Measurements from ENCODE around the gene RMI1.
A peak's percentile ranks its signal among the peaks of the same experiment; 100 is the strongest.
"Not testable (repeated sequence)": the region's sequence is repeated elsewhere in the genome, so short reads cannot be mapped to it uniquely, and the experiment has no call there.

Gene RMI1

DNA sequence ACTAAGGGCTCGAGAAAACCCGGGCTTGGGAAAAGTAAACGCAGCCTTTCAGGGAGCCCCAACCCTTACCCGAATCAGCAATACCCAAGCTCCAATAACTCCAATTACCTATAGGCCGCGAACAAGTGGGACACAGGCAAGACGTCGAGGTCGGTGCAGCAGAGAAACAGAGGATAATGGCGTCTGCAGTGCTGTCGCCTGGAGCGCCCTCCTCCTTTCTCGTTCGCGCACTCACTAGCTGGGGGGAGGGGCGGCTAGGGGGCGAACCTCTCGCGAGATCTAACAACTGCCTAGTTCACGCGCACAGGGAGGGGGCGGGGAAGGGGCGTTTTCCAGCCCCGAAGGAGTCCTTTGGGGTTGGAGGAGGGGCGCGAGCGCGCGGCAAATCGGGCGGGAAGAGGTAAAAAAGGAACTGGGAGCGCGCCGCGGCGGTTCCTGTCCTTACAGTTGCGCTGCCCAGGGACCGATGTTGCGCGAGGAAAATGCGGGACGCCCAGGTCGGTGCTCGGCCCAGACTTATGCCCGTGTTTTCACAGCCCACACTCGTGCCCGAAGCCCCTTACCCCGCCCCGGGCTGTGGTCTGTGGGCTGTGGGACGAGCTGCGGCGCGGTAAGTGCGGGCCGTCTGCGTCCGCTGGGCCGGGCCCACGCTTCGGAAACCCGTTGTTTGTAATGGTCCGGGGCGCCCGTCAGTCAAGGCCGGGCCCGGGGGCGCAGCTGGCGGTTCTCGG lies at the start of gene RMI1:
TSS of gene RMI1 (plus strand) at position 411 of the 731 bp plus-strand sequence. CDS start 20,182 bp downstream, outside the sequence.
- DNase-seq (ENCODE audit: low spot score) = peak; percentile 79

DNA sequence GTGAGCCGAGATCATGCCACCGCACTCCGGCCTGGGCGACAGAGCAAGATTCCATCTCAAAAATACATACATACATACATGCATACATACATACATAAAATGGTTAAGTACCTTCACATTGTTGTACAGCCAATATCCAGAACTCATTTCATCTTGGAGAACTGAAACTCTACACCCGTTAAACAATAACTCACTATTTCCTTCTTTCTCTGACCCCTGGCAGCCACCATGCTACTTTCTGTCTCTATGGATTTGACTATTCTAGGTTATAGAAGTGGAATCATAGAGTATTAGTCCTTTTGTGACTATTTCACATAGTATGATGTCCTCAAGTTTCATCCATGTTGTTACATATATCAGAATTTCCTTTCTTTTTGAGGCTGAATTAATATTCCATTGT lies 49.7 kb upstream of the RMI1 start:
- no peak for DNase-seq (ENCODE audit: low spot score)

- DNase-seq (ENCODE audit: low spot score) = no peak
Observed at GRCh38 chr9:83932011-83932410, 48.6 kb upstream of the RMI1 start.

DNA sequence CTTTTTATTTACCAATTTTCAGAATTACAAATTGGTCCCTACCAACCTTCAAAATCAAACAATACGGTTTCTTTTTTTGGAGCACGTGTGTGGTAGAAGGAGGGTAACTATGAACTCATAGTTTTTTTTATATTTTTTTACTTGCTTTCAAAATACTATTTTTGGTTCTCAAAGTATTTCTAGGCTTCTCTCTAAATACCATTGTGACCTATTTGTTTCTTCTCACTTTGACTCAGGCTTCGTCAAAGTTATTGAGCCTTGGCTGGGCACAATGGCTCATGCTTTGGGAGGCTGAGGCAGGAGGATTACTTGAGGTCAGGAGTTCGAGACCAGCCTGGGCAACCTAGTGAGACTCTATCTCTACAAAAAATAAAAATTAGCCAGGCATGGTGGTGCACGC lies 47.8 kb upstream of the RMI1 start:
- no peak for DNase-seq (ENCODE audit: low spot score)

DNA sequence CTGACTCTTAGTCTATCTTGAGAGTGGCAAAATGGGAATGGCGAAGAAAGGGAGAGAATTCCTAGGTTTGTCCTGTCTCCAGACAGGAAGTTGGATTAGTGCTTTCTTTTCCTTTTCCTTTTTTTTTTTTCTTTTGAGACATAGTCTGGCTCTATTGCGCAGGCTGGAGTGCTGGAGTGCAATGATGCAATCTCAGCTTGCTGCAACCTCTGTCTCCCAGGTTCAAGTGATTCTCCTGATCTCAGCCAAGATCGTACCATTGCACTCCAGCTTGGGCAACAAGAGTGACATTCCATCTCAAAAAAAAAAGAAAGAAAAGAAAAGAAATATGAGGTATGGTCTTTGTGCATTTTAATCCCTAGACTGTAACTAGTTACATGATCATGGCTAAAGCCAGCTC lies 46.8 kb upstream of the RMI1 start:
- DNase-seq (ENCODE audit: low spot score) = no peak

DNA sequence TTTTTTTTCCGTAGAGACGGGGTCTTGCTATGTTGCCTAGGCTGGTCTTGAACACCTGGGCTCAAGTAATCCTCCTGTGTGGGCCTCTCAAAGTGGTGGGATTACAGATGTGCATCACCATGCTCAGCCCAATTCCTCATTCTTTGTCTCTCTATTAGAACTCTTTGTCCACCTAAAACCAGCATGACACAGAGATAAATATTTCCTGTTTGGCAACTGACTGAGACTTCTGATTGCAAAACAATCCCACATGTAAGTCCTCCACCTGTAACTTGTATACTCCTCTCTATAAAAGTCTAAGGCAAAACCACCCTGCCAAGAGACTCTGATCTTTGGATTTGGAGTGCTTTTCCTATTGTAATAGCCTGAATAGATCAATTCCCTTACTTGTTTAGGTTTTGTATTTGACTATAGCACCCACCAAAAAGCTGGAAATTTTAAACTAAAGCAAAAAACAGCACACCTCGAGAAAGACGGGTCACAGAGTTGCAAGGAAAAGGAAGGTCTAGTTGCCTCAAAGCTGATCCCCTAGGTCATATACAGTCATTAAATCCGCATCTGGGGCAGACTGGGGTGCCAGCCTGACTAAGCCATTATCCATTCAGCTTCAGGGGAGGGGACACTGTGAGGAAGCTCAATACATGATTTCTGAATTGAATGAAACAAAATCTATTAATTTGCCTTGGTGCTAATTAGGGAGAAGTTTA lies 45.9 kb upstream of the RMI1 start:
- no peak for DNase-seq (ENCODE audit: low spot score)

- DNase-seq (ENCODE audit: low spot score) = no peak
Observed at GRCh38 chr9:83935276-83935935, 45.2 kb upstream of the RMI1 start.

GRCh38 chr9:83936523-83936922 lies 44.1 kb upstream of the RMI1 start:
- DNase-seq (ENCODE audit: low spot score) = no peak

GRCh38 chr9:83937861-83938455 lies 42.6 kb upstream of the RMI1 start:
- DNase-seq (ENCODE audit: low spot score) = peak; percentile 39

DNA sequence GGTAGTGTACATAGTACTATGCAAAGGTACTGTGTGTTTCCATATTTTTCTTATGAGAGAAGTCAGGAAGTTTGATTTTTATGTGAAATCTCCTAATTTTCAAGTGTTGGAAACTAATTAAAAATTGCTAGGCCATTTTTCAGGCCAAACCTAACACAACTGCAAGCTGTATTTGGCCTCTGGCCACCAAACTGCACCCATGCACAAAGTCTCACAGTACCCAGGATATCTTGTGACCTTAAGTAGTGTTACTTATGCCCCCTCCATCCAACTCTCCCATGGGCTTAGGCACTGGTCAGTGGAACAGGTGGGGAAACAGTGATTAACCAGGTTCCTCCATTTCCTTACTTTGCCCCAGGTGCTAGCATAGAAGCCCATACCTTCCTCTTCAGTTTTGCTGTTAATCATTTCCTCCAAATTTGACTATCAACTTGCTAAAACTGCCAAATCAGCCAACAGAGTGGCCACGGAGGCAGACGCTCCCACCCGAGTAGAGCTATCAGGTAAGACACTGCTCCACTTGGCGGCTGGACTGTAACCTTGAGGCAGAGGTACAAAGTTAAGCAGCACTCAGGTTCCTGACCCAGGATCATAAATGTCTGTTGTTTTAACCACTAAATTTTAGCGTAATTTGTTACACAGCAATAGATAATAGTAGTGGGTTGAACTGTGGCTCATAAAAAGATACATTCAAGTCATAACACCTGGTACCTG lies 39.9 kb upstream of the RMI1 start:
- no peak for DNase-seq (ENCODE audit: low spot score)

GRCh38 chr9:83948096-83948495 lies 32.5 kb upstream of the RMI1 start:
- not testable (repeated sequence) for DNase-seq (ENCODE audit: low spot score)

- no peak for DNase-seq (ENCODE audit: low spot score)
Observed at GRCh38 chr9:83956086-83956435, 24.5 kb upstream of the RMI1 start.

GRCh38 chr9:83956436-83957247 lies 24.0 kb upstream of the RMI1 start:
- DNase-seq (ENCODE audit: low spot score) = peak; percentile 79

GRCh38 chr9:83957248-83957513 lies 23.4 kb upstream of the RMI1 start:
- DNase-seq (ENCODE audit: low spot score) = no peak

DNA sequence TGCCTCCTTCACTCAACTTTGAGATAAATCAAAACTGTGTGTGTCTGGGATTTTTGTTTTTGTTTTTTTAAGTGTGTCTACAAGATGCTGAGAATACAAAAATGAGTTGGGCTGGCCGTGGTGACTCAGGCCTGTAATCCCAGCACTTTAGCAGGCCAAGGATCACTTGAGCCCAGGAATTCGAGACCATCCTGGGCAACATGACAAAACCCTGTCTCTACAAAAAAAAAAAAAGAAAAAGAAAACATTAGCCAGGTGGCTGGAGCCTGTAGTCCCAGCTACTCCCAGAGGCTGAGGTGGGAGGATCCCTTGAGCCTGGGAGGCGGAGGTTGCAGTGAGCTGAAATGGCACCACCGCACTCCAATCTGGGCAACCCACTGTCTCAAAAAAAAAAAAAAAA lies 21.5 kb upstream of the RMI1 start:
- no peak for DNase-seq (ENCODE audit: low spot score)

GRCh38 chr9:83960991-83961390 lies 19.6 kb upstream of the RMI1 start:
- no peak for DNase-seq (ENCODE audit: low spot score)

GRCh38 chr9:83962165-83962564 lies 18.4 kb upstream of the RMI1 start:
- DNase-seq (ENCODE audit: low spot score) = no peak

DNA sequence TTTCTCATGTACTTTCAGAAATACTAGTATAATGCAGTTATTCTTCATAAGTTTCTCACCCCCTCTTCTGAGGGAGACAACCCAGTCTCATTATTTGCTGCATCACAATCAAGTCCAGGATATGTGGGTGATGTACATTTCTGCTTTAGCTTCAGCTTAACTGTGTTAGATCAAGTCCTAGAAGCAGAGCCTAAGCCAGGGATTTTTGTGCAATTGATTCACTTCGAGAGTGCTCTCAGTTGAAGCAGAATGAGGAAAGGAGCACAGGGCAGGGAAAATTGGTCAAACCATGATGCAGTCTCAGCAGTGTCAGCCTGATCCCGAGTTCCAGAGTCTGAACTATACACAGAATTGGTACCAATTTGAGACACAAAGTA lies 15.6 kb upstream of the RMI1 start:
- no peak for DNase-seq (ENCODE audit: low spot score)

GRCh38 chr9:83965350-83966208 lies 15.0 kb upstream of the RMI1 start:
- DNase-seq (ENCODE audit: low spot score) = no peak

GRCh38 chr9:83966209-83966582 lies 14.4 kb upstream of the RMI1 start:
- DNase-seq (ENCODE audit: low spot score) = no peak

- DNase-seq (ENCODE audit: low spot score) = no peak
Observed at GRCh38 chr9:83967073-83967472, 13.5 kb upstream of the RMI1 start.

Measured in HuH-7.5 (cell line).